K562 (cell line): ENCODE results near the gene HCRTR1. TPM values are rescaled to one million over a fixed set of nuclear protein-coding genes. Genes with fewer than 3 reads are reported as not detected.

Experiments used
- ZNF407 ChIP-seq: fragments of 450-650 bp; IDR thresholded peaks from 2 replicates; pipeline ENCODE4 v1.6.1; 2016; ENCODE audit warnings: low read depth
- polyA plus RNA-seq, 8 experiments: library from polyadenylated mRNA; depleted of rRNA in 4 of 8; stranded (reverse) in 5 of 8; unstranded in 3 of 8; fragments of >200 nt; fragmentation: Nextera tagmentation in 2 of 8; fragmentation: Illumina TruSeq in 1 of 8; extraction: Ambion mirVana in 2 of 8; extraction: Trizol in 1 of 8; gene quantifications; 2 replicates each; pipeline versions ENCODE4 v1.2.1 to v1.2.3, GENCODE V29; 2011 to 2014; ENCODE audit warnings: inconsistent platforms in 1 of 8, missing spikeins in 1 of 8
- total RNA-seq, 7 experiments: library from RNA; depleted of rRNA in 6 of 7; stranded (reverse); fragments of >200 nt in 6 of 7; fragmentation: Illumina TruSeq in 2 of 7; extraction: Trizol in 2 of 7; gene quantifications; 2 replicates each; pipeline versions ENCODE4 v1.2.1 to v1.2.3, GENCODE V29; 2011 to 2021; ENCODE audit warnings: low replicate concordance in 1 of 7

HCRTR1 gene
- total and polyA plus RNA-seq, 9 of the 15 experiments (the other 6 are each of a cell fraction or from before 2014, with no cell fraction given): not detected

GRCh38 chr1:31587720-31588423, 29.6 kb upstream of the HCRTR1 start (continued):
- TF ChIP-seq ZNF407: no peak
